ENCODE measurements around the gene SPOCK1. TPM values are rescaled to one million over a fixed set of nuclear protein-coding genes. Genes with fewer than 3 reads are reported as not detected.

SPOCK1 gene
- total and polyA plus RNA-seq, 2 experiments from 2014 or later = 8.2 to 10.5 TPM

GRCh38 chr5:137147346-137147745 is 351.8 kb downstream of the SPOCK1 start:
- H3K4me3 ChIP-seq = no peak overlapping the region
- TF ChIP-seq EZH2 (IDR thresholded peaks at IDR 0.05; ENCODE audit: low read depth, unreplicated experiment) (no peak), POLR2AphosphoS5 (IDR thresholded peaks at IDR 0.05; ENCODE audit: low read depth) (no peak), STAT1 (IDR thresholded peaks at IDR 0.05; ENCODE audit: unreplicated experiment) (no peak), ZNF331 (CRISPR knock-in tag; IDR thresholded peaks at IDR 0.05; ENCODE audit: low read depth) (no peak), JUNB (IDR thresholded peaks at IDR 0.05; ENCODE audit: unreplicated experiment) (no peak)
- H3K4me2 ChIP-seq = no peak overlapping the region
- H3K9me2 ChIP-seq (ENCODE audit: insufficient read depth) = no peaks in the 10 kb centered on the region
- no peaks in the 10 kb centered on the region for H3F3A ChIP-seq (replicated peaks; ENCODE audit: low read depth)
- H3K27me3 Mint-ChIP-seq (ENCODE audit: insufficient read depth, low read depth, poor library complexity) = peaks cover 5% of the 10 kb centered on the region
- H2AFZ ChIP-seq = no peak overlapping the region
- no peaks in the 10 kb centered on the region for H4K20me1 ChIP-seq (replicated peaks; ENCODE audit: insufficient read depth)
- peaks cover 14% of the 10 kb centered on the region for H3K4me1 ChIP-seq (ENCODE audit: insufficient read depth)
- H3K36me3 Mint-ChIP-seq (ENCODE audit: low read depth) = no peaks in the 10 kb centered on the region; the same call in 2 of the 3 replicates
- H3K27ac ChIP-seq (ENCODE audit: low read depth) = no peak overlapping the region
- no peaks in the 10 kb centered on the region for H3K27me3 ChIP-seq (ENCODE audit: insufficient read depth)
- no peaks in the 10 kb centered on the region for H3K36me3 ChIP-seq (ENCODE audit: insufficient read depth)
- no peaks in the 10 kb centered on the region for H3K79me2 ChIP-seq (replicated peaks; ENCODE audit: insufficient read depth)
- ATAC-seq (no peak), DNase-seq (ENCODE audit: low spot score) (no peak)
- peaks cover 28% of the 10 kb centered on the region for H3K4me1 Mint-ChIP-seq
- H3K27ac Mint-ChIP-seq = no peak overlapping the region
- H3K4me3 Mint-ChIP-seq = no peak overlapping the region
- no peaks in the 10 kb centered on the region for H3K9me3 Mint-ChIP-seq

- no peaks in the 10 kb centered on the region for H3K27me3 ChIP-seq (ENCODE audit: insufficient read depth)
- no peak overlapping the region for H3K4me3 ChIP-seq
- H3K9me2 ChIP-seq (ENCODE audit: insufficient read depth) = no peaks in the 10 kb centered on the region
- peak overlapping the region; percentile 76; the same call in 1 of the 2 replicates for H2AFZ ChIP-seq
- H3K9me3 Mint-ChIP-seq = no peaks in the 10 kb centered on the region; the same call in 2 of the 3 replicates
- H3K79me2 ChIP-seq (replicated peaks; ENCODE audit: insufficient read depth) = no peaks in the 10 kb centered on the region
- H3K4me3 Mint-ChIP-seq = no peak overlapping the region
- no peak overlapping the region for H3K27ac Mint-ChIP-seq
- H3K36me3 Mint-ChIP-seq (ENCODE audit: low read depth) = no peaks in the 10 kb centered on the region; the same call in 2 of the 3 replicates
- no peaks in the 10 kb centered on the region for H4K20me1 ChIP-seq (replicated peaks; ENCODE audit: insufficient read depth)
- DNase-seq (ENCODE audit: low spot score) = no peak
- no peaks in the 10 kb centered on the region for H3K36me3 ChIP-seq (ENCODE audit: insufficient read depth)
- no peaks in the 10 kb centered on the region for H3F3A ChIP-seq (replicated peaks; ENCODE audit: low read depth)
- peaks cover 28% of the 10 kb centered on the region for H3K4me1 Mint-ChIP-seq
- H3K4me1 ChIP-seq (ENCODE audit: insufficient read depth) = peaks cover 14% of the 10 kb centered on the region
- ATAC-seq = no peak; the same call in 2 of the 3 replicates
- H3K27ac ChIP-seq (ENCODE audit: low read depth) = no peak overlapping the region
- H3K4me2 ChIP-seq = no peak overlapping the region
- H3K27me3 Mint-ChIP-seq (ENCODE audit: insufficient read depth, low read depth, poor library complexity) = peaks cover 5% of the 10 kb centered on the region
- TF ChIP-seq CTCF (conservative IDR thresholded peaks at IDR 0.05; ENCODE audit: low read depth in 2 of 2) = no peak
- TF ChIP-seq EZH2phosphoT487 (IDR thresholded peaks at IDR 0.05; ENCODE audit: unreplicated experiment) = no peak
- TF ChIP-seq ETS1 (IDR thresholded peaks at IDR 0.05) = no peak
- TF ChIP-seq NANOG (IDR thresholded peaks at IDR 0.05; ENCODE audit: borderline replicate concordance) = no peak
- TF ChIP-seq ZNF331 (CRISPR knock-in tag; IDR thresholded peaks at IDR 0.05; ENCODE audit: low read depth) = no peak
- TF ChIP-seq CREB1 (CRISPR knock-in tag; IDR thresholded peaks at IDR 0.05; ENCODE audit: low read depth) = no peak
- TF ChIP-seq REST (IDR thresholded peaks at IDR 0.05; ENCODE audit: unreplicated experiment) = no peak
- no peak for TF ChIP-seq POLR2AphosphoS5 (IDR thresholded peaks at IDR 0.05; ENCODE audit: low read depth)
- TF ChIP-seq JUNB (IDR thresholded peaks at IDR 0.05; ENCODE audit: unreplicated experiment) = no peak
Measured at GRCh38 chr5:137146402-137146890, 352.7 kb downstream of the SPOCK1 start.

Measured in GM23338 (cell line).